ENCODE data around the gene MOV10. TPM values are rescaled to one million over a fixed set of nuclear protein-coding genes. Genes with fewer than 3 reads are reported as not detected.

The MOV10 gene
- total and polyA plus RNA-seq, 2 of the 8 experiments (the other 6 are each of a cell fraction or from before 2014, with no cell fraction given): 57.3 to 109 TPM

DNA sequence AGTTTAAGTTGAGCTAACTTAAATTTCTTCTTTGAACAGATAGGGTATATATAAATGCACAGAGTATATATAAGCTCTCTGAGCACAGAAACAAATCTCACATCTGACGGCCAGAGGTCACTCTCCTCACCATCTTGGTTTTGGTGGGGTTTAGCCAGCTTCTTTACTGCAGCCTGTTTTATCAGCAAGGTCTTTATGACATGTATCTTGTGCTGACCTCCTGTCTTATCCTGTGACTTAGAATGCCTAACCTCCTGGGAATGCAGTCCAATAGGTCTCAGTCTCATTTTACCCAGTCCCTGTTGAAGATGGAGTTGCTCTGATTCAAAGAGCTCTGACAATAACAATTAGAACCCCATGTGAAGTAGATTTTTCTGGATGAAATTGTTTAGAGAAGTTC is 1.6 kb upstream of the MOV10 start:
- Histone ChIP-seq H2AK5ac (ENCODE audit: low read depth, low read length) (no peak overlapping the region), H3K23ac (ENCODE audit: insufficient read length) (no peak overlapping the region), H3K9me3 (ENCODE audit: insufficient read depth in 2 of 2, low read depth in 1 of 2, low read length in 1 of 2) (no peaks in the 10 kb centered on the region), H3K27ac (ENCODE audit: low read depth, low read length) (no peak overlapping the region), H4K5ac (ENCODE audit: insufficient read length, low read depth, low read length) (no peak overlapping the region), H3K4me1 (replicated peaks in 1 of 4; ENCODE audit: control insufficient read depth in 3 of 4, insufficient read depth in 4 of 4, low read length in 3 of 4) (peaks cover 2 to 14% (median 10%) of the 10 kb centered on the region in 4 experiments; a peak in 5 of 7 replicates), H2BK20ac (ENCODE audit: low read length) (no peak overlapping the region), H4K8ac (ENCODE audit: extremely low read depth, insufficient read depth, low read length) (no peak overlapping the region), H2BK12ac (ENCODE audit: low read depth, low read length) (no peak overlapping the region), H3K4ac (replicated peaks; ENCODE audit: insufficient read length, low read depth, low read length) (no peak overlapping the region), H2BK120ac (replicated peaks; ENCODE audit: low read depth, low read length) (no peak overlapping the region), H3K36me3 (ENCODE audit: control insufficient read depth in 2 of 4, insufficient read depth in 4 of 4, low read length in 3 of 4) (peaks cover 0 to 23% (median 6%) of the 10 kb centered on the region in 4 experiments; a peak in 4 of 8 replicates), H3K79me1 (ENCODE audit: low read depth, low read length) (no peaks in the 10 kb centered on the region), H3K79me2 (ENCODE audit: control insufficient read depth in 1 of 2, insufficient read depth in 2 of 2, low read length in 2 of 2) (peaks cover 0 to 24% of the 10 kb centered on the region in 2 experiments; a peak in 2 of 4 replicates), H2AFZ (ENCODE audit: low read length) (no peak overlapping the region), H3K23me2 (ENCODE audit: low read depth, low read length) (peaks cover 10% of the 10 kb centered on the region; the same call in 1 of the 2 replicates), H3K14ac (ENCODE audit: insufficient read length) (no peak overlapping the region), H3K4me3 (ENCODE audit: extremely low read depth in 1 of 4, insufficient read depth in 2 of 4, low read depth in 3 of 4, low read length in 4 of 4) (no peak overlapping the region), H3K18ac (ENCODE audit: extremely low read depth, low read length) (no peak overlapping the region), H3K27me3 (replicated peaks in 1 of 4; ENCODE audit: control insufficient read depth in 3 of 4, extremely low read depth in 1 of 4, insufficient read depth in 3 of 4, low read length in 3 of 4) (peaks cover 0 to 2% (median 0%) of the 10 kb centered on the region in 4 experiments; a peak in 2 of 7 replicates), H3K56ac (replicated peaks; ENCODE audit: insufficient read length, low read depth, low read length) (no peak overlapping the region), H2BK5ac (ENCODE audit: low read depth, low read length) (no peak overlapping the region), H2BK15ac (ENCODE audit: low read length) (no peak overlapping the region), H4K20me1 (replicated peaks in 1 of 2; ENCODE audit: control insufficient read depth in 1 of 2, insufficient read depth in 2 of 2, low read length in 2 of 2) (peaks cover 0 to 3% of the 10 kb centered on the region in 2 experiments), H3K9ac (replicated peaks in 1 of 4; ENCODE audit: extremely low read depth in 1 of 4, low read depth in 3 of 4, low read length in 3 of 4) (no peak overlapping the region), H3K4me2 (ENCODE audit: insufficient read depth in 1 of 2, low read depth in 2 of 2, low read length in 2 of 2) (no peak overlapping the region; a peak in 1 of 4 replicates), H4K91ac (replicated peaks; ENCODE audit: insufficient read length, low read length) (no peak overlapping the region)
- POLR2A ChIA-PET (ENCODE audit: partially characterized antibody): interaction anchor here (0.7 to 6.1 kb wide), 13 partner anchors 8 to 150 kb away, joined by 3 to 76 read pairs (median 5); partner anchors contain the start of genes CAPZA1, PPM1J and ST7L
- CTCF ChIA-PET (ENCODE audit: partially characterized antibody): interaction anchor here (0.5 to 6.3 kb wide), 13 partner anchors 8 to 324 kb away, joined by 3 to 63 read pairs (median 5); partner anchors contain the start of genes RHOC and ST7L
- DNase-seq (ENCODE audit: low read depth in 1 of 2, low spot score in 2 of 2): no peak
- WGBS, 2 experiments (ENCODE audit: extremely low coverage in 1 of 2, insufficient coverage in 1 of 2, insufficient read length in 1 of 2, insufficient replicate concordance in 2 of 2, low coverage in 1 of 2, low lambda C conversion rate in 2 of 2, missing lambda C conversion rate in 1 of 2): 93% methylated on average over 1 of the region's 1 CpG; no CpG with 5 or more reads in 1 of the 2 experiments
- no peak for TF ChIP-seq EGR1 (IDR thresholded peaks at IDR 0.05; ENCODE audit: borderline replicate concordance, low read depth, low read length)
- TF ChIP-seq TCF12 (IDR thresholded peaks at IDR 0.05; ENCODE audit: low read depth, low read length): no peak
- TF ChIP-seq ZNF274 (IDR thresholded peaks at IDR 0.05; ENCODE audit: borderline replicate concordance, extremely low read depth, low read length): no peak
- no peak for FAIRE-seq
